Neural progenitor cell (in vitro differentiated cells): Measurements from ENCODE around the gene CNOT3.
"Not testable (repeated sequence)": the region's sequence is repeated elsewhere in the genome, so short reads cannot be mapped to it uniquely, and the experiment has no call there.

Experiments used
- EZH2 ChIP-seq: fragments of 200-600 bp; sonication (generic); IDR thresholded peaks from 2 replicates; pipeline ENCODE4 v1.6.1; 2017; ENCODE audit warnings: antibody characterized with exemption, mild to moderate bottlenecking, moderate library complexity
- TF ChIP-seq, protein P1 (sequence below): fragments of 200-600 bp; sonication (generic); IDR thresholded peaks from 2 replicates; pipeline ENCODE4 v1.5.1; 2017; ENCODE audit warnings: antibody characterized with exemption, mild to moderate bottlenecking

DNA sequence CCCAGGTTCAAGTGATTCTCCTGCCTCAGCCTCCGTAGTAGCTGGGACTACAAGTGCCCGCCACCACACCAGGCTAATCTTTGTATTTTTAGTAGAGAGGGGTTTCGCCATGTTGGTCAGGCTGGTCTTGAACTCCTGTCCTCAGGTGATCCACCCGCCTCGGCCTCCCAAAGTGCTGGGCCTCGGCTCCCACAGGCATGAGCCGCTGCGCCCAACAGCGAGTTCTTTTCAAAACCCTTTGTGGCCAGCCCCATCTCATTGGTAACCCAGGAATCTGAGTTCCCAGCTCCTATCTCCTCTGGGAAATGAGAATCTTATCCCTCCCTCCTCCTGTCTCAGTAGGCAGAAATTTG, 37.7 kb upstream of the CNOT3 start:
- TF ChIP-seq, protein P1, sequence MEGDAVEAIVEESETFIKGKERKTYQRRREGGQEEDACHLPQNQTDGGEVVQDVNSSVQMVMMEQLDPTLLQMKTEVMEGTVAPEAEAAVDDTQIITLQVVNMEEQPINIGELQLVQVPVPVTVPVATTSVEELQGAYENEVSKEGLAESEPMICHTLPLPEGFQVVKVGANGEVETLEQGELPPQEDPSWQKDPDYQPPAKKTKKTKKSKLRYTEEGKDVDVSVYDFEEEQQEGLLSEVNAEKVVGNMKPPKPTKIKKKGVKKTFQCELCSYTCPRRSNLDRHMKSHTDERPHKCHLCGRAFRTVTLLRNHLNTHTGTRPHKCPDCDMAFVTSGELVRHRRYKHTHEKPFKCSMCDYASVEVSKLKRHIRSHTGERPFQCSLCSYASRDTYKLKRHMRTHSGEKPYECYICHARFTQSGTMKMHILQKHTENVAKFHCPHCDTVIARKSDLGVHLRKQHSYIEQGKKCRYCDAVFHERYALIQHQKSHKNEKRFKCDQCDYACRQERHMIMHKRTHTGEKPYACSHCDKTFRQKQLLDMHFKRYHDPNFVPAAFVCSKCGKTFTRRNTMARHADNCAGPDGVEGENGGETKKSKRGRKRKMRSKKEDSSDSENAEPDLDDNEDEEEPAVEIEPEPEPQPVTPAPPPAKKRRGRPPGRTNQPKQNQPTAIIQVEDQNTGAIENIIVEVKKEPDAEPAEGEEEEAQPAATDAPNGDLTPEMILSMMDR = not testable (repeated sequence)
- TF ChIP-seq EZH2 = not testable (repeated sequence)
